Stomach (tissue), 9 donors: ENCODE results near the gene DIAPH2. TPM values are rescaled to one million over a fixed set of nuclear protein-coding genes. Genes with fewer than 3 reads are reported as not detected.

Source experiments
- DNase-seq, 2 donors: peaks; one replicate each; pipeline versions ENCODE4 v3.0.0 to v3.0.0-alpha.2; 2013 to 2019
- H3K27ac ChIP-seq, 5 donors: fragments of 200-600 bp in 4 of 5; sonication (generic) in 4 of 5; one replicate each; pipeline ENCODE4 v1.5.1; 2013 to 2019; ENCODE audit warnings: mild to moderate bottlenecking in 1 of 5, moderate library complexity in 1 of 5
- H3K27me3 ChIP-seq, 3 donors: fragments of 200-600 bp; sonication (generic); one replicate each; pipeline ENCODE4 v1.5.1; 2017 to 2019; ENCODE audit warnings: mixed run types in 1 of 3
- H3K36me3 ChIP-seq, 4 donors: fragments of 200-600 bp; sonication (generic); 1 replicate in 3 of 4; 2 replicates in 1 of 4; pipeline ENCODE4 v1.5.1; 2016 to 2019
- H3K4me1 ChIP-seq, 4 donors: fragments of 200-600 bp; sonication (generic); one replicate each; pipeline ENCODE4 v1.5.1; 2016 to 2019
- H3K4me3 ChIP-seq, 4 donors: fragments of 200-600 bp; sonication (generic) in 3 of 4; one replicate each; pipeline ENCODE4 v1.5.1; 2016 to 2019; ENCODE audit warnings: mild to moderate bottlenecking in 1 of 4
- H3K9me3 ChIP-seq, 4 donors: fragments of 200-600 bp; sonication (generic); one replicate each; pipeline ENCODE4 v1.5.1; 2016 to 2019
- CTCF ChIP-seq, 7 experiments: fragments of 450-650 bp in 4 of 7; fragments of 200-600 bp in 3 of 7; sonication (generic) in 3 of 7; IDR thresholded peaks; one replicate each; pipeline ENCODE4 v1.5.1; 2016 to 2019; ENCODE audit warnings: antibody characterized with exemption in 7 of 7, control low read depth in 2 of 7, mild to moderate bottlenecking in 1 of 7
- EP300 ChIP-seq: sonication (generic); formaldehyde crosslinking; IDR thresholded peaks from one replicate; pipeline ENCODE4 v1.6.1; 2017; ENCODE audit warnings: antibody characterized with exemption
- POLR2A ChIP-seq, 4 donors: fragments of 450-650 bp; IDR thresholded peaks; one replicate each; pipeline ENCODE4 v1.6.1; 2016; ENCODE audit warnings: antibody characterized with exemption in 4 of 4, control low read depth in 2 of 4, mild to moderate bottlenecking in 1 of 4, moderate library complexity in 1 of 4
- POLR2AphosphoS5 ChIP-seq, 3 donors: sonication (generic); formaldehyde crosslinking; IDR thresholded peaks; one replicate each; pipeline ENCODE4 v1.6.1; 2016; ENCODE audit warnings: antibody characterized with exemption in 3 of 3
- WGBS, 5 donors: extraction: QIAGEN DNeasy Blood & Tissue Kit in 3 of 5; methylation state at CpG; one replicate each; pipeline versions ENCODE4 v1.1.5 to v1.1.7; 2013 to 2018; 5-methylcytosine and 5-hydroxymethylcytosine counted together
- intact Hi-C: fragments of 100-400 bp; cut with DNase I; formaldehyde crosslinking; loops from one replicate; pipeline ENCODE4 v1.15.1; 2023; ENCODE audit warnings: low total_unique reads
- polyA plus RNA-seq, 3 donors: library from polyadenylated mRNA; stranded (reverse); fragments of 200-250 nt; gene quantifications; one replicate each; pipeline ENCODE4 v1.2.3, GENCODE V29; 2013
- total RNA-seq, 5 donors: library from RNA; depleted of rRNA; stranded (reverse); fragments of >200 nt; gene quantifications; one replicate each; pipeline versions ENCODE4 v1.1.0 to v1.2.3, GENCODE V29; 2014 to 2016
- donor health status: healthy with polysubstance abuse.
- donor health status: Bipolar disorder and iron deficiency.
- donor health status: healthy.

The DIAPH2 gene
- total and polyA plus RNA-seq, 8 donors = 5.2 to 52.5 (median 27.3) TPM

- H3K27me3 ChIP-seq = no peaks in the 10 kb centered on the region
- no peaks in the 10 kb centered on the region for H3K9me3 ChIP-seq
- no peak overlapping the region for H3K27ac ChIP-seq
- intact Hi-C loops = no loop called here
- no peak overlapping the region for H3K4me3 ChIP-seq
- TF ChIP-seq POLR2AphosphoS5 (IDR thresholded peaks at IDR 0.05) (no peak), CTCF (IDR thresholded peaks at IDR 0.05) (no peak), POLR2A (IDR thresholded peaks at IDR 0.05) (no peak), EP300 (no peak)
- no peaks in the 10 kb centered on the region for H3K36me3 ChIP-seq
- WGBS, 5 donors = 82 to 89% (median 82%) methylated on average over 4 of the region's 4 CpGs
- H3K4me1 ChIP-seq = no peaks in the 10 kb centered on the region
- no peak for DNase-seq
Observed at GRCh38 chrX:97158269-97158668, 473.6 kb downstream of the DIAPH2 start.

- H3K27ac ChIP-seq = no peak overlapping the region
- 31 to 61% (median 51%) methylated on average over 7 of the region's 7 CpGs for WGBS, 5 donors
- peak in 1 of 2 donors; percentile 13 for DNase-seq
Observed at GRCh38 chrX:97159916-97160800, 475.5 kb downstream of the DIAPH2 start.

GRCh38 chrX:97167333-97167732 is 482.7 kb downstream of the DIAPH2 start:
- no peaks in the 10 kb centered on the region for H3K4me1 ChIP-seq
- intact Hi-C loops = no loop called here
- H3K4me3 ChIP-seq = no peak overlapping the region
- no peaks in the 10 kb centered on the region for H3K9me3 ChIP-seq
- no peaks in the 10 kb centered on the region for H3K27me3 ChIP-seq
- TF ChIP-seq POLR2AphosphoS5 (IDR thresholded peaks at IDR 0.05) = no peak
- TF ChIP-seq CTCF (IDR thresholded peaks at IDR 0.05) = no peak
- no peak for TF ChIP-seq POLR2A (IDR thresholded peaks at IDR 0.05)
- TF ChIP-seq EP300 = no peak
- WGBS, 5 donors = 85 to 94% (median 87%) methylated on average over 1 of the region's 1 CpG
- H3K27ac ChIP-seq = no peak overlapping the region
- no peak for DNase-seq
- H3K36me3 ChIP-seq = no peaks in the 10 kb centered on the region

More at GRCh38 chrX:97159916-97160800, 475.5 kb downstream of the DIAPH2 start:
- no peaks in the 10 kb centered on the region for H3K9me3 ChIP-seq
- no peak overlapping the region for H3K4me3 ChIP-seq
- intact Hi-C loops = no loop called here
- no peaks in the 10 kb centered on the region for H3K27me3 ChIP-seq
- TF ChIP-seq POLR2AphosphoS5 (IDR thresholded peaks at IDR 0.05) (no peak), POLR2A (IDR thresholded peaks at IDR 0.05) (no peak), CTCF (IDR thresholded peaks at IDR 0.05) (no peak), EP300 (no peak)
- no peaks in the 10 kb centered on the region for H3K4me1 ChIP-seq
- no peaks in the 10 kb centered on the region for H3K36me3 ChIP-seq

GRCh38 chrX:97168646-97169045 is 484.0 kb downstream of the DIAPH2 start:
- intact Hi-C loops = no loop called here
- Histone ChIP-seq H3K27me3 (no peaks in the 10 kb centered on the region), H3K4me3 (no peak overlapping the region), H3K4me1 (no peaks in the 10 kb centered on the region), H3K9me3 (no peaks in the 10 kb centered on the region), H3K36me3 (no peaks in the 10 kb centered on the region), H3K27ac (no peak overlapping the region)
- no peak for TF ChIP-seq POLR2AphosphoS5 (IDR thresholded peaks at IDR 0.05)
- no peak for TF ChIP-seq POLR2A (IDR thresholded peaks at IDR 0.05)
- DNase-seq = no peak
- WGBS, 5 donors = 83 to 95% (median 91%) methylated on average over 2 of the region's 2 CpGs

GRCh38 chrX:97175147-97175546 is 490.5 kb downstream of the DIAPH2 start:
- H3K4me3 ChIP-seq = no peak overlapping the region
- 80 to 93% (median 92%) methylated on average over 4 of the region's 4 CpGs for WGBS, 5 donors
- no peaks in the 10 kb centered on the region for H3K27me3 ChIP-seq
- TF ChIP-seq CTCF (IDR thresholded peaks at IDR 0.05) (no peak), POLR2A (IDR thresholded peaks at IDR 0.05) (no peak), EP300 (no peak), POLR2AphosphoS5 (IDR thresholded peaks at IDR 0.05) (no peak)
- intact Hi-C loops = no loop called here
- DNase-seq = no peak
- H3K36me3 ChIP-seq = no peaks in the 10 kb centered on the region
- H3K27ac ChIP-seq = no peak overlapping the region
- H3K9me3 ChIP-seq = peaks cover 0 to 10% (median 2%) of the 10 kb centered on the region in 4 donors
- H3K4me1 ChIP-seq = no peaks in the 10 kb centered on the region
